ENCODE measurements around the gene TLCD2.
"Not testable (repeated sequence)": the region's sequence is repeated elsewhere in the genome, so short reads cannot be mapped to it uniquely, and the experiment has no call there.

Gene TLCD2

DNA sequence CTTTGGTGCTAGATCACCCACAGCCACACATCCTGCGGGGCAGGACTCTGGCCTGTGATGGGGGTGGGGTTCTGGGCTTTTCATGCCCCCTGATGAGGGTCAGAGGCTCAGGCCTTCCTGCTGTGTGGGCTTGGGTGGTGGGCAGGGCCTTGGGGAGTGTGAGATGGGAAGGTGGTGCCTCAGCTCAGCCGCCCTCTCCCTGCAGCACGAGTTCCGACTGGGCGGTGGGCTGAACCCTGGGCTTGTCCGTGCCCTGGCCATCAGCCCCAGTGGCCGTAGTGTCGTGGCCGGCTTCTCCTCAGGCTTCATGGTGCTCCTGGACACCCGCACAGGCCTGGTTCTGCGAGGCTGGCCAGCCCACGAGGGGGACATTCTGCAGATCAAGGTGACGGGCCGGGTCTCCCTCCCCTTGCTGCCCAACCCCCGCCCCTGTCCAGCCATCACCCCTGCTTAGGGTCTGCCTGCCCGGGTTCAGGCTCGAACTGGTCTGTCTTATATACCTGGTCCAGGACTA lies 25.7 kb upstream of the TLCD2 start:
- no peak for DNase-seq (ENCODE audit: low spot score)

DNA sequence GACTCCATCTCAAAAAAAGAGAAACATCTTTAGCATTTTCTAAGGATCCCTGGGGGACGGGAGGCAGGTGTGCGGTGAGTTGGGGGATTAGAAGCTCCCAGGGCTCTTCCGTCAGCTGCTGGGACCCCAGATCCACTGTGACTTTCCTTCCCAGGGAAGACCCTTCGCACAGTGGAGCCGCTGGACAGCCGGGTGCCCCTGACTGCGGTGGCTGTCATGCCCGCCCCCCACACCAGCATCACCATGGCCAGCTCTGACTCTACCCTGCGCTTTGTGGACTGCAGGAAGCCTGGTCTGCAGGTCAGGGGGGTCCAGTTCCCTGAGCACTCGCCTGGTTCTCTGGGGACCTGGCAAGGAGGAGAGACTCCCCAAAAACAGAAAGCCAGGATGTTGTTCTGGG lies 25.2 kb upstream of the TLCD2 start:
- no peak for DNase-seq (ENCODE audit: low spot score)

DNA sequence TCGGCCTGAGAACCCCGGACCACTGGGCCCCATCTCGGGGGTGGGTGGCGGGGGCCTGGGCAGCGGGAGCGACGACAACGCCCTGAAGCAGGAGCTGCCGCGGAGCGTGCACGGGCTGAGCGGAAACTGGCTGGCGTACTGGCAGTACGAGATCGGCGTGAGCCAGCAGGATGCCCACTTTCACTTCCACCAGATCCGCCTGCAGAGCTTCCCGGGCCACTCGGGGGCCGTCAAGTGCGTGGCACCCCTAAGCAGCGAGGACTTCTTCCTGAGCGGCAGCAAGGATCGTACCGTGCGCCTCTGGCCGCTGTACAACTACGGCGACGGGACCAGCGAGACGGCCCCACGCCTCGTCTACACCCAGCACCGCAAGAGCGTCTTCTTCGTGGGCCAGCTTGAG lies 23.6 kb upstream of the TLCD2 start:
- no peak for DNase-seq (ENCODE audit: low spot score)

DNA sequence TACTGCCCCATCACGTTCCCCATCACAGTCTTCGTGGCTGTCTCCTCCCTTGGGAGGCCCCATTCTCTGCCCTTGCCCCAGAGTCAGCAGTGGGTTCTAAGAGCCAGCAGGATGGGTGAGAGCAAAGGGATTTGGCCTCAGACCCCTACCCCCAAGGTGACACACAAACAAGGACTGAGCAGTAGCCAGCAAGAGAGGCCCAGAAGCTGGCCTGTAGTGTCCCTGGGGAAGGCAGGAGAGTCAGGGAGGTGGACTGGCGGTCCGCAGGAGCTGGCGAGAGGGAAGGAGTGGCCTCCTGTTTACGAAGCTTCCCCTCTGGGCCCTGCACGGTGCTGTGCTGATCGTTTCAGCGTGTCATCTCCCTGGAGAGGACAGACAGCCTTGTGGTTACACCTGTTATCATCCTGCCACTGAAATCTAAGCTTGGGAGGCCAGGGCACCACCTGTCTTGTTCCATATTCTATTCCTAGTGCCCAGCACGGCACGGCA lies 22.7 kb upstream of the TLCD2 start:
- no peak for DNase-seq (ENCODE audit: low spot score)

DNA sequence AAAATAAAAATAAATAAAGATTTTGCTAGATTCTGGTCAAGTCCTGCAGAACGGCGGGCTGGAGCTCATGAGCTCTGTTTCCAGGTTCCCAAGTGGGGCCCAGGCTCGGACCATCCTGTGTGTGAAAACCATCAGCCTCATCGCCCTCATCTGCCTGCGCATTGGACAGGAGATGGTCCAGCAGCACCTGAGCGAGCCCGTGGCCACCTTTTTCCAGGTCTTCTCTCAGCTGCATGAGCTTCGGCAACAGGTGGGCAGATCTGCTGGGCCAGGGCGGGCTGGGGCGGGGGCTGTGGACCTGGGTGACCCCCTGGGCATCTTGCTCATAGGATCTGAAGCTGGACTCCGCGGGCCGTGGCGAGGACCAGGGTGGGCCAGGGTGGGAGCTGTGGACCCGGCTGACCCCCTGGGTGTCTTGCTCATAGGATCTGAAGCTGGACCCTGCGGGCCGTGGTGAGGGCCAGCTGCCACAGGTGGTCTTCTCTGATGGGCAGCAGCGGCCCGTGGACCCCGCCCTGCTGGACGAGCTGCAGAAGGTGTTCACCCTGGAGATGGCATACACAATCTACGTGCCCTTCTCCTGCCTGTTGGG lies 22.2 kb upstream of the TLCD2 start:
- no peak for DNase-seq (ENCODE audit: low spot score)

DNA sequence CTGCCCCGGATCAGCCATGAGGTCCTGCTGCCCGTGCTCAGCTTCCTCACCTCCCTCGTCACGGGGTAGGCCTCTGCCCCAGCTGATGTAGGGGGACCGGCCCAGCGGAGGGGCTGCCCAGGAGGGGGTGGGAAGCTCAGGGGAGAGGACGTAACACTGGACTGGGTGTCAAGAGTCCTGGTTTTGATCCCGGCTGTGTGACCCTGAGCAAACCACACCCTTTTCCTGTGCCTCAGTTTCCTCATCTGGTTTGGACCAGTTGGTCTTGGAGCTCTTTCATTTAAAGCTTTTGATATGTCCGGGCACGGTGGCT lies 21.0 kb upstream of the TLCD2 start:
- no peak for DNase-seq (ENCODE audit: low spot score)

DNA sequence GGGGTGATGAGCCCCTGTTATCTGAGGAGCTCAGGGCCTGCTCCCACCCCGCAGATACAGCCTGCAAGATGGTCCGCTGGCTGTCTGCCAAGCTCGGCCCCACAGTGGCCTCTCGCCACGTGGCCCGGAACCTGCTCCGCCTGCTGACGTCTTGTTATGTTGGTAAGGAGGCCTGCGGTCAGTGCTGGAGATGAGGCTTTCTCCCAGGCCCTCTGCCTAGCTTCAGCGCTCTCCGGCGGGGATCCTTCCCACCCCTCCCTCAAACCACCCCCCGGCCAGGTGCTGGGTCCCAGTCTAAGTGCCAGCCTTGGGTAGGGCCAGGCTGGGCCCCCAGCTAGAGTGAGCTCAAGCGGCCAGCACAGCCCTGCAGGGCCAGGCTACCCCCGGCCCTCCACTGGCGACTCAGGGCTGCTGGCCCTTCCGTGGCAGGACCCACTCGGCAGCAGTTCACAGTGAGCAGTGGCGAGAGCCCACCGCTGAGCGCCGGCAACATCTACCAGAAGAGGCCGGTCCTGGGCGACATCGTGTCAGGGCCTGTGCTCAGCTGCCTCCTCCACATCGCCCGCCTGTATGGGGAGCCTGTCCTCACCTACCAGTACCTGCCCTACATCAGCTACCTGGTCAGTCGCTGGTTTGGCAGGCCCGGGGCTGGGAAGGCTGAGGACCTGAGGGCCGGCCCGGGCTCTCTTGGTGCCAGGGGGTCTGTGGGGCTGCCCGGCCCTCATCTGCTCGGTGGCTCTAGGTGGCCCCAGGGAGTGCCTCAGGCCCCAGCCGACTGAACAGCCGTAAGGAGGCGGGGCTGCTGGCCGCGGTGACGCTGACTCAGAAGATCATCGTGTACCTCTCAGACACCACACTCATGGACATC lies 20.4 kb upstream of the TLCD2 start:
- DNase-seq (ENCODE audit: low spot score) = no peak

DNA sequence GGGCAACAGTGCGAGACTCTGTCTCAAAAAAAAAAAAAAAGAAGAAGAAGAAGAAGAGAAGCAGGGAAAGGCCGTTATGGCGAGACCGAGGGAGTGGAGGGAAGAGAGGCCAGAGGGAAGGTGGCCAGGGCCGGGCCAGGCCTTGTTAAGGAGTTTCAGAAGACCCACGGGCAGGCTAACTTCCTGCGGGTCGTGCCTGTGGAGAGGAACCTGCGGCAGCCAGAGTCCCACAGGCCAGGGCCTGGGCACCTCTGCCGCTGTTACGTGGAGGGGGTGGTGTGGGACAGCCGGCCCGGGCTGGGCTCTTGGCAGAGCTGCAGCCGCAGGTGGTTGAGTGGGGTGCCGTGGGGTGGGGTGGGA lies 19.8 kb upstream of the TLCD2 start:
- no peak for DNase-seq (ENCODE audit: low spot score)

DNA sequence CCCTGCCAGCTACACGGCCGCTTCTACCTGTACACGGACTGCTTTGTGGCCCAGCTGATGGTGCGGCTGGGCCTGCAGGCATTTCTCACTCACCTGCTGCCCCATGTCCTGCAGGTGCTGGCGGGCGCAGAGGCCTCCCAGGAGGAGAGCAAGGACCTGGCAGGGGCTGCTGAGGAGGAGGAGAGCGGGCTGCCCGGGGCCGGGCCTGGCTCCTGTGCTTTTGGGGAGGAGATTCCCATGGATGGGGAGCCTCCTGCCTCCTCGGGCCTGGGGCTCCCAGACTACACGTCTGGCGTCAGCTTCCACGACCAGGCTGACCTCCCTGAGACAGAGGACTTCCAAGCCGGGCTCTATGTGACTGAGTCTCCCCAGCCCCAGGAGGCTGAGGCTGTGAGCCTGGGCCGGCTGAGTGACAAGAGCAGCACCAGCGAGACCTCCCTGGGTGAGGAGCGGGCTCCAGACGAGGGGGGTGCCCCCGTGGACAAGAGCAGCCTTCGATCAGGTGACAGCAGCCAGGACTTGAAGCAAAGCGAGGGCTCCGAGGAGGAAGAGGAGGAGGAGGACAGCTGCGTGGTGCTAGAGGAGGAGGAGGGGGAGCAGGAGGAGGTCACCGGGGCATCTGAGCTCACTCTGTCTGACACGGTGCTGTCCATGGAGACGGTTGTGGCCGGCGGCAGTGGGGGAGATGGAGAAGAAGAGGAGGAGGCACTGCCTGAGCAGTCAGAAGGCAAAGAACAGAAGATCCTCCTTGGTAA lies 17.9 kb upstream of the TLCD2 start:
- no peak for DNase-seq (ENCODE audit: low spot score)

DNA sequence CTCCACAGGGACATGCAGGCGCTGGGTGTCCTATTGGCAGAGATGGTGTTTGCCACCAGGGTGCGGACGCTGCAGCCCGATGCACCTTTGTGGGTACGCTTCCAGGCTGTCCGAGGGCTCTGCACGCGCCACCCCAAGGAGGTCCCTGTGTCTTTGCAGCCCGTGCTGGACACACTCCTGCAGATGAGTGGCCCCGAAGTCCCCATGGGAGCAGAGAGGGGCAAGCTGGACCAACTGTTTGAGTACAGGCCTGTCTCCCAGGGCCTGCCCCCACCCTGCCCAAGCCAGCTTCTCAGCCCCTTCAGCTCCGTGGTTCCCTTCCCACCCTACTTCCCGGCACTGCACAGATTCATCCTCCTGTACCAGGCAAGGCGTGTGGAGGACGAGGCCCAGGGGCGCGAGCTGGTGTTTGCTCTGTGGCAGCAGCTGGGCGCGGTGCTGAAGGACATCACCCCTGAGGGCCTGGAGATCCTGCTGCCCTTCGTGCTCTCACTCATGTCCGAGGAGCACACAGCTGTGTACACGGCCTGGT lies 17.1 kb upstream of the TLCD2 start:
- no peak for DNase-seq (ENCODE audit: low spot score)

DNA sequence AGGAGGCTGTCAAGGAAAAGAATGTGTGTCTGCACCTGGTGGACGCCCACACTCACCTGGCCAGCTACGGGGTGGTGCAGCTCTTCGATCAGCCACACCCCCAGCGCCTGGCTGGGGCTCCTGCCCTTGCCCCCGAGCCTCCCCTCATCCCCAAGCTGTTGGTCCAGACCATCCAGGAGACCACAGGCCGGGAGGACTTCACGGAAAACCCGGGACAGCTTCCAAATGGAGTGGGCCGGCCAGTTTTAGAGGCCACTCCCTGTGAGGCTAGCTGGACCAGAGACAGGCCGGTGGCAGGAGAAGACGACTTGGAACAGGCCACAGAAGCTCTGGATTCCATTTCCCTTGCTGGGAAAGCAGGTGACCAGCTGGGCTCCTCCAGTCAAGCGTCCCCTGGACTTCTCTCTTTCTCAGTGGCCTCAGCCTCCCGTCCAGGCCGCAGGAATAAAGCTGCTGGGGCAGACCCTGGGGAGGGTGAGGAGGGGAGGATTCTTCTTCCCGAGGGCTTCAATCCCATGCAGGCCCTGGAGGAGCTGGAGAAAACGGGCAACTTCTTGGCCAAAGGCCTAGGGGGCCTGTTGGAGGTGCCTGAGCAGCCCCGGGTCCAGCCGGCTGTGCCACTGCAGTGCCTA lies 16.6 kb upstream of the TLCD2 start:
- DNase-seq (ENCODE audit: low spot score) = no peak

DNA sequence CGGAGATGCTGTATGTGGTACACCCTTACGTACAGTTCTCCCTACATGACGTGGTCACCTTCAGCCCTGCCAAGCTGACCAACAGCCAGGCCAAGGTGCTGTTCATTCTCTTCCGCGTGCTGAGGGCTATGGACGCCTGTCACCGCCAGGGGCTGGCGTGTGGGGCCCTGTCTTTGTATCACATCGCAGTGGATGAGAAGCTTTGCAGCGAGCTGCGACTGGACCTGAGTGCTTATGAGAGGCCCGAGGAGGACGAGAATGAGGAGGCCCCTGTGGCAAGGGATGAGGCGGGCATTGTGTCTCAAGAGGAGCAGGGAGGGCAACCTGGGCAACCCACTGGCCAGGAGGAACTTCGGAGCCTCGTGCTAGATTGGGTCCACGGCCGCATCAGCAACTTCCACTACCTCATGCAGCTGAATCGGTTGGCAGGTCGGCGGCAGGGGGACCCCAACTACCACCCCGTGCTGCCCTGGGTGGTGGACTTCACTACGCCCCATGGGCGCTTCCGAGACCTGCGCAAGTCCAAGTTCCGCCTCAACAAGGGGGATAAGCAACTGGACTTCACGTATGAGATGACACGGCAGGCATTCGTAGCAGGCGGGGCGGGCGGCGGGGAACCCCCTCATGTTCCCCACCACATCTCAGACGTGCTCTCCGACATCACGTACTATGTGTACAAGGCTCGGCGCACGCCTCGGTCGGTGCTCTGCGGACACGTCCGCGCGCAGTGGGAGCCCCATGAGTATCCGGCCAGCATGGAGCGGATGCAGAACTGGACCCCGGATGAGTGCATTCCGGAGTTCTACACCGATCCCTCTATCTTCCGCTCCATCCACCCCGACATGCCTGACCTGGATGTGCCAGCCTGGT lies 15.7 kb upstream of the TLCD2 start:
- no peak for DNase-seq (ENCODE audit: low spot score)

DNA sequence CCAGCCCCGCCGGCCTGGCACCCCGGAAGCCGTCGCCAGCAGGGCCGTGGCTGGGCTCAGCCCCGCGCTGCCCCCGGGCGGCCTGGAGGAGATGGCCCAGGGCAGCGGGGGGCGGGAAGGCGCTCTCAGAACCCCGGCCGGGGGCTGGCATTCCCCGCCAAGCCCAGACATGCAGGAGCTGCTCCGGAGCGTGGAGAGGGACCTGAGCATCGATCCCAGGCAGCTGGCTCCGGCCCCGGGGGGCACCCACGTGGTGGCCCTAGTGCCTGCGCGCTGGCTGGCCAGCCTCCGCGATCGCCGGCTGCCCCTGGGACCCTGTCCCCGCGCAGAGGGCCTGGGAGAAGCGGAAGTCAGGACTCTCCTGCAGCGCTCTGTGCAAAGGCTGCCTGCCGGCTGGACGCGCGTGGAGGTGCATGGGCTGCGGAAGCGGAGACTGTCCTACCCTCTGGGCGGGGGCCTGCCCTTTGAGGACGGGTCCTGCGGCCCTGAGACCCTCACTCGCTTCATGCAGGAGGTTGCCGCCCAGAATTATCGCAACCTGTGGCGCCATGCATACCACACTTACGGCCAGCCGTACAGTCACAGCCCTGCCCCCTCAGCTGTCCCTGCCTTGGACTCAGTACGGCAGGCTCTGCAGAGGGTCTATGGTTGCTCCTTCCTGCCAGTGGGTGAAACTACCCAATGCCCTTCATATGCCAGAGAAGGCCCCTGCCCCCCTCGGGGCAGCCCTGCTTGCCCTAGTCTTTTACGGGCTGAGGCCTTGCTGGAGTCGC lies 14.9 kb upstream of the TLCD2 start:
- DNase-seq (ENCODE audit: low spot score) = no peak

DNA sequence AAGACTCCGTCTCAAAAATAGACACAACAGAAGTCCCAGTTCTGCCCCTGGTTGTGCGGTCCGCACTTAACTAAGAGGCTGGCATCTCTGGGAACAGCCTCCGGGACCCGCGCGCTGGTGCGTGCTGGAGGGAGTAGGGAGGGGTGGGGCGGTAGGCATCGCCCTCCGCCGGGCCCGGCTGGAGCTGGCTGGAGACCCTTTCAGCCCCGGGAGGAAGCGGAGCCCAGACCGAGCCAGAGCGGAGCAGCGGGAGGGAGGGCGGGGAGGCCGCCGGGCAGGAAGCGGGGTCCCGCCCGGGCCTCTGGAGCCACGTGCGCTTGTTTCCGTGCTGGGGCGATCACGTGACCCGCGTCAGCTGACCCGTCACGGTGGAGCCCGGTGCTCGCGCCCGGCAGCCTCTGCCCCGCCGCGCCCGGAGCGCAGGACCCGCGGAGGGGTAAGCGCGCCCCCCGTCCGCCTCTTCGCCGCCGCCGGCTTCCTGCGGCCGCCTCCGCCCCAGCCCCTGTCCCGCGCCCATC lies 14.2 kb upstream of the TLCD2 start, which contains the start of gene WDR81:
TSS of gene WDR81 (plus strand) at position 354 of the 518 bp plus-strand sequence. CDS start 256 bp downstream, outside the sequence.
- DNase-seq (ENCODE audit: low spot score) = no peak

DNA sequence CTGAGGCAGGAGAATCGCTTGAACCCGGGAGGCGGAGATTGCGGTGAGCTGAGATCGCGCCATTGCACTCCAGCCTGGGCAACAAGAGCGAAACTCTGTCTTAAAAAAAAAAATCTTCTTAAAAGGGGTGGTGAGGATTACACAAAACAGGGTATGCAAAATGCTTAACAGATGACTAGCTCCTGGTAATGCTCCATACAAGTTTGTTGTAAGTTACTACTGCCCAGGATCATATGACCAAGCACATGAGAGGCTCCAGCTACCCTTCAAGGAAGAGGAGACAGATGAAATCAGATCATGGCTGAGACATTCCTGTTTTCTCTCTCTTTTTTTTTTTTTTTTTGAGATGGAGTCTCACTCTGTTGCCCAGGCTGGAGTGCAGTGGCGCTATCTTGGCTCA lies 11.8 kb upstream of the TLCD2 start:
- not testable (repeated sequence) for DNase-seq (ENCODE audit: low spot score)

DNA sequence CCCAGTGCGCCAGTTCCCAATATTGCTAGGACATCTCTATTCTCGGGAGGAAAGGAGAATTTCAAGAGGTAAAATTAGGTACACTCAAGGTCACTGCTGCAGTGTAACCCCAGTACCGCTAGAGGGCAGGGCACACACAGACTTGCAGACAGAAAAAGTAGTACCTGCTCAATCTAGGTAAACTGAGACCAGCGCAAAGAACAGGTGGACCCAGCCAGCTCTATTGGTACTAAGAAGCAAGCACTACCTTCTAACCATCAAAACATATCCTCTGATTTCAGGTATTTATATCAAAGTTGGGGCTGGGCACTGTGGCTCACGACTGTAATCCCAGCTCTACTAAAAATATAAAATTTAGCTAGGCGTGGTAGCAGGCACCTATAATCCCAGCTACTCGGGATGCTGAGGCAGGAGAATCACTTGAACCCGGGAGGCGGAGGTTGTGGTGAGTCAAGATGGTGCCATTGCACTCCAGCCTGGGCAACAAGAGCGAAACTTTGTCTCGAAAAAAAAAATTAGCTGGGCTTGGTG lies 10.7 kb upstream of the TLCD2 start:
- no peak for DNase-seq (ENCODE audit: low spot score)

DNA sequence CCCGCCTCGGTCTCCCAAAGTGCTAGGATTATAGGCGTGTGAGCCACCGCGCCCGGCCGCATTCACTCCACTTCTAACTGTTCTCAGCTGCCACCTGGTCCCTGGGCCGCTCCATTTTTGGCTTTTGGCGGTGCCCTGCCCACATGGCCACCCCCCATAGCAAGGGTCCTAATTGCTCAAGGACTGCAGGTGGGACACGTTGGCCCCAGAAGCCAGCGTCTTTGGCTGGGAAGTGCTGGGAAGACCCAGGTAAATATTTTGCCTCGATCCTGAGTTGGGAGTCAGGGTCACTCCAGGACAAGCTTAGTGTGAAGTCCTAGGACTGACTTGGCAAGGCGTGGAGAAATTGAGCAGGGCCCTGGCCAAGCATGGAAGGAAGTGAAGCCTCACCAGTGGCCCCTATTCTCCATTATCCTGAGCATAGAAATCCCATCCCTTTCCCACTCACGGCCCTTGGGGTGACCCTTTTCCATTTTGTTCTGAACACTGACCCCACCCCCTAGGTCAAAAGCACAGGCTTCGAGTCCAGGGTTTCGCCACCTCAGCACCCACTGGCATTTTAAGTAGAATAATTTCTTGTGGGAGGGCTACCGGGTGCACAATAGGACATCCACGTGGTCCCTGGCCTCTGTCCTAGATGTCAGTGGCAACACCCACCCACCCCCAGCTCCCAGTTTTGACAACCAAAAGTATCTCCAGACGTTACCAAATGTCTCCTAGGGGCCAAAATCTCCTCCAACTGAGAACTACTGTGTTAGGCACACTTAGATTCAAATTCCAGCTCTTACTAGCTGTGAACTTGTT lies 8.4 kb upstream of the TLCD2 start:
- no peak for DNase-seq (ENCODE audit: low spot score)

DNA sequence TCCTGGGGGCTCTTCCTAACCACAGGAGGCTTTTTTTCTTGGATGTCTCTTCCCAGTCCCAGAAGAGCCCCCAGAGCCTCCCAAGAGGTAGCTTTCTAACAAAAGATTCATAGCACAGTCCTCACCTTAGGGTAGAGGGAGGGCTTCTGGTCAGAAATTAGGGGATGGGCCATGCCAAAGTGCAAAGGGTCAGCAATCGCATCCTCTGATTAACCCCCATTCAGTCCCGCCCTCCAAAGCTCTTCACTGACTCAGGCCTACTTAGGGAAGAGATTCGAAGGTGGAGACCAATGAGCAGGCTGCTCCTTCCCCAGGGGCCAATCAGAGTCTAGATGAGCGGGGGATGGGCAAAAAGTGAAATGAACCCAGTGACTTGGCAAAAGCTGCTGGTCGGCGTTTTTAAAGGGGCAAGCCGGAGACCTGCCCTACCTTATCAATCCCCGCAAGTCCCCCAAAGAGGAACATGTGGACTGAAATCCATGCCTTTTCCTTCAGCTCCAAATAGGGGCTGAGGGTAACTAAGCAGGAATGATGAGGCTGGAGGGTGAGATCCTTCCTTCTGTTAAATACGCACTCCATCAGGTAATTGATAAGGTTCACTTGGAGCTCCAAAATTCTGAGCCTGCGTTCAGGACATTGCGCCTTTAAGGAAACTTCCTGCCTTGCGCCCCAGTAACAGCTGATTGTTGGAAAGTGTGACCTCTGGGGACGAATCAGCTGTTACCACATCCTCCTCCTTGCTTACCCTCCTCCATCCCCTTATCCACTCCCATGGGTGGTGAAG lies 6.9 kb upstream of the TLCD2 start:
- DNase-seq (ENCODE audit: low spot score) = peak; percentile 100
